GM12873 (cell line): ENCODE measurements around the gene ALKAL2.

Experiments
- TF ChIP-seq, protein P1 (sequence below): IDR thresholded peaks from 2 replicates; pipeline ENCODE4 v1.5.1; 2012; ENCODE audit warnings: low read depth, mild to moderate bottlenecking, moderate library complexity, low read length, control low read depth; ENCODE audit not compliant: insufficient read depth; ENCODE audit errors: missing control alignments

Gene ALKAL2

DNA sequence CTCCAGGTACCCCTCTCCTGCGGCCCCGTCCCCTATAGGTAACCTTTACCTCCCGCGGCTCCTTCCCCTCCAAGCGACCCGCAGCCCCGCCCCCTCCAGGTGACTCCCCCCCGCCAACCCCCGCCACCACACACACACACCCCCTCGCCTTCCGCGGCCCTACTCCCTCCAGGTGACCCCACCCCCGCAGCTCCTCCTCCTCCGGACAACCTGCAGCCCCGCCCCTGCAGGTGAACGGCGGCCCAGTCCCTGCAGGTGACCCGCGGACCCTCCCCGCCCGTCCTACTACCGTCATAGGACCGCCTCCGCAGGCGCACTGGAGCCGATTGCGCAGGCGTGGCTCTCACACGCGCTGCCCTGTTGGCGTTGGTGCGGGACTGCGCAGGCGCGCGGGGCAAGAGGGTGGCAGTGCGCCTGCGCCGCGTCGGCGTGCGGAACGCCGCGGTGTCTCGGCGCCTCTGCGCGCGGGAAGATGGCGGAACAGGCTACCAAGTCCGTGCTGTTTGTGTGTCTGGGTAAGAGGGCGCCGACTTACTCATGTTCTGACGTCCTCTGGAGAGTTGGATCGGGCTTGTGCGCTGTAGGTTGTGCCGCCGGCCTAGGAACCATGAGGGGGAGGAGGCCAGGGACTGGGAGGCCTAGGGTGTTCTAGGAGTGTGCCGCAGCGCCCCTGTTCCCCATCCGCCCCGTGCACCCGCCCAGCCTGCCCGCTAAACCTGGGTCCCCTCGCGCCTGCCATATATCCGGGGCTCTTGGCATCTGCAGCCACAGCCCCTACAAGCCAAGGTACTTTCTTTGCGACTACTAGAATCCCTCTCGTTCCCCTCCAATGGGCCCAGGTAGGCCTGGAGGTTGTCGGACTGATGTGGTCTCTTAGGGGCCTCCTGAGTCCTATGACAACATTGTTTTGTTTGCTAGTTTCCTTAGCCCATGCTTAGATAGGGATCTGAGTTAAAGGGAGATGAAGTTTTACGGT is 23.1 kb downstream of the ALKAL2 start, which contains the start of gene ACP1:
Gene ACP1, plus strand, starts transcription at position 455 of the 976 bp plus-strand sequence. Its CDS starts 18 bp downstream, at position 473.
- TF ChIP-seq, protein P1, sequence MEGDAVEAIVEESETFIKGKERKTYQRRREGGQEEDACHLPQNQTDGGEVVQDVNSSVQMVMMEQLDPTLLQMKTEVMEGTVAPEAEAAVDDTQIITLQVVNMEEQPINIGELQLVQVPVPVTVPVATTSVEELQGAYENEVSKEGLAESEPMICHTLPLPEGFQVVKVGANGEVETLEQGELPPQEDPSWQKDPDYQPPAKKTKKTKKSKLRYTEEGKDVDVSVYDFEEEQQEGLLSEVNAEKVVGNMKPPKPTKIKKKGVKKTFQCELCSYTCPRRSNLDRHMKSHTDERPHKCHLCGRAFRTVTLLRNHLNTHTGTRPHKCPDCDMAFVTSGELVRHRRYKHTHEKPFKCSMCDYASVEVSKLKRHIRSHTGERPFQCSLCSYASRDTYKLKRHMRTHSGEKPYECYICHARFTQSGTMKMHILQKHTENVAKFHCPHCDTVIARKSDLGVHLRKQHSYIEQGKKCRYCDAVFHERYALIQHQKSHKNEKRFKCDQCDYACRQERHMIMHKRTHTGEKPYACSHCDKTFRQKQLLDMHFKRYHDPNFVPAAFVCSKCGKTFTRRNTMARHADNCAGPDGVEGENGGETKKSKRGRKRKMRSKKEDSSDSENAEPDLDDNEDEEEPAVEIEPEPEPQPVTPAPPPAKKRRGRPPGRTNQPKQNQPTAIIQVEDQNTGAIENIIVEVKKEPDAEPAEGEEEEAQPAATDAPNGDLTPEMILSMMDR, result no peak

DNA sequence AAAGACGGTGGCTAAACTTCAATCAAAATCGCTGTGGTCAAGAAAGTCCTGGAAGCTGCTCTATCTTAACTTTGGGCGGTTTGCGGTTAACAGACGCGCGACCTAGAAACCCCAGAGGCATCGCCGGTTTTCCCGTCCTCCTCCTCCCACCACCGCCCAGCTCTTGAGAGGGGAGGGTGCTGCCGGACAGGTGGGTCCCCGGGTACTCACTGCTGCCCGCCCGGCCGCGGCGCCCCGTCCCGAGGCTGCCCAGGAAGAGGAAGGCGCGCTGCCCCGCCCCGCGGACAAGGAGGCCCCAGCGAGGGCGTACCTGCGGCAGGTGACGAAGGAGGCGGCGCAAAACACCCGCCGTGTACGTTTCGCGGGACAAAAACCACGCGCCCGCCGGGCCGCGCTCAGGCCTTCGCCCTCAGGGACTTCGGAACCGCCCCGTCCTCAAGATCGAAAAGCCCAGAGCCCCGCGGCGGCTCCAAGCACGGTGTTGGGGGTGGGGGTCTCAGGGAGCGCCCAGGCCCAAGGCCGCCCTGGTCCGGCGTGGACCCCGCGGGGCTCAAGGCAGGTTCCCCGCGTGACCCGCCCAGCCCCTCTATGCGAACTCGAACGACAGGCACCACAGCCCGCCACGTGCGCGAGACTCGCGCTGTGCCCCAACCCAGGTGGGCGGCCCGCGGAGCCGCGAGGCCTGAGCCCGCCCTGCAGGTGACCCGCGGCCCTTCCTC is 24.0 kb downstream of the ALKAL2 start, which contains the start of gene SH3YL1:
Gene SH3YL1, minus strand, starts transcription at position 259 of the 719 bp plus-strand sequence. Its CDS starts 48 bp downstream, at position 211.
- TF ChIP-seq, protein P1, result no peak

DNA sequence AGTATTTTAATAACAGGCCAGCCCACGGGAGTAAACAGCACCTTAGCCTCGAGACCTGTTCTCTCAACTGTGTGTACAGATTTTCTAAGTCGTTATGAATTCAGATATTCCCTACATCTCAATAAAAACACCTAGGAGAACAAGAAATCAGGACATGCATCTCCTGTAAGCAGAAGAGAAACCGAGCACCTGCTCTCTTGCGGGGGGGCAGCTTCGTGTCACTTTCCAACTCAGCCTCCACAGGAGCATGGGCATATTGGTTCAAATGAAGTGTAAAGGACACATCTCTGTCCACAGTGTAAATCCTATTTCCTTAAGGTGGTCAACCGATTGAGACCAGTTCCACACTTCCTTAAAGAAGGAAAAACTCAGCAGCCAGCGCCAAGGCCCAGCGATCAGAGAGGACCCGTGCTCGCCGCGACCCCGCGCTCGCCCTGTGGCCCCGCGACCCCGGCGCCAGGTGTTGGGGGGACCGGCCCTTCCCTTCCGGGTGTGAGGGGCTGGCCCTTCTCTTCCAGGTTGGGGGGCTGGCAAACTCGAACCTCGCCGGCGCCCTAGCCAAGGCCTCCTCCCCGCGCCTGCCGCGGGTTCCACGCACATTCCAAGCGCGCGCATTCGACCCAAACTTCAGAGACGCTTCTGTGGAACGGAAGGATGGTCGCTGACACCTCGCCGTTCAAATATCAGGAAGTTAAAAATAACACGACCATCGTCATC is 24.7 kb downstream of the ALKAL2 start:
- TF ChIP-seq, protein P1, result no peak

DNA sequence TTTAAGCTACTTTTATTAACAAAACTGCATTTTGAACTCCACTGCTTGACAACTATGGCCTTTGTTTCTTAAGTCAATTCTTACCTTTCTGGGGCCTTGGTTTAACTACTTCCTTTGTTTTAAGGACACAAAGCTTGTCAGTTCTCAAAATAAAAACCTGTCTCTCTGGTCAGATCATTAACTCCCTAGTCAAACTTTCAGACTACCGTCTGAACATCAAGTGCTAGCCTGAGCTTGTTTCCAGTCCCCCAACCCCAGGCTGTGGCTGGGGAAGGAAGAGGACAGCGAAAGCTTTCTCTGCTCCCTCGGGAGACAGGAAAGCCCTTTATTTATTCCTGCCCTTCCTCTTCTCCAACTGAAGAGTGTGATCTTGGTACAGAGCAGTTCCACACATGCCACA is 25.8 kb downstream of the ALKAL2 start:
- TF ChIP-seq, protein P1, result no peak

DNA sequence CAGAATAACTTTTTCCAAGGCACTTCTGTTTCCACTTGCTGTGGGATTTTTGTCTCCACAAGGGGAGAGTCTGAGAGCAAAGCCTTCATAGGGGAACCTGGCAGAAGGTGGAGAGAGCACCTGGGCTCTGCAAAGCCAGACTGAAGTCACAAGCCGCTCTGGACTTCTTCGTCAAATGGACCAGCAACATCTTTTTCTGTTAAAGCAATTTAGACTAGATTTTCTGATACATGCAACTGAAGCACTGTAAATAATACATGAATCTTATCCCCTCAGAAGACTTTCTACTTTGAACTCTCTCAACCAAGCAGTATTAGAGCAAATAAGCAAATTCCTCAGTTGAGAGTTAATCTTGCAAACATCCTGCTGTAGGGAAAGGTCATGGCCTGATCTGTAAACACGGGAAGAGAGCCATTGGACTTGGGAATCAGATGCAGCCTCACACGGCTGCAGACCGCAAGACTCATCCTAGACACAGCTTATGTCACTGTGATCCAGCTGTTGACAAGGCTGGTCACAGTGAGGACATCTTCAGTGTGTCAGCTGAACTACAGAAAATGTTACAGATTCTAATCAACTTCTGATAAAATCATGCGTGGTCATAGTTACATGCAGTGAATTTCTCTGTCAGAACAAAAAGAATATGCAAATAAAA is 27.3 kb downstream of the ALKAL2 start:
- TF ChIP-seq, protein P1, result no peak

DNA sequence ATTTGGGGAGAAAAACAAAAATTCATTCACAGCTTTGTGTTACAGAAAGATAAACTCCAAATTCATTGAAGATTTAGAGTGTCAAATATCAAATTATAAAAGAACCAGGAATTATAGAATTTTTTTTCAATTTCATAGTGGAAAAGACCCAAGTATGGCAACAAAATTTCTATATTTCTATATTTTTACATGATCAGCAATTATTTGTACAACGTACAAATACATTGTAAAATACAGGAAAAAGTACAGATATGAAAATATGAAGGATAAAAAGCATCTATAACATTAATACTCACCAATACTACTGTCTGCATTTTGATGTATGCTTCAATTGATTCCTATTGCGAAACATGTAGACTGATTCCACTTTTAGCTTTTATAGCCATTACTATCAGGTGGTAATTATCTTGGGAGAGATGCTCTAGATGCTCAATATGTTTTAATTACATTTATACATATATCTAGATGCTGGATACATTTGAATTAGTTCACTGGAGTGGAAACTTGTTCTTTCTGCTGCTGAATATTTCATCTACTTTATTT is 28.0 kb downstream of the ALKAL2 start:
- TF ChIP-seq, protein P1, result no peak
